Astrocyte (in vitro differentiated cells and primary cell): ENCODE results near the gene FBN2. TPM values are rescaled to one million over a fixed set of nuclear protein-coding genes. Genes with fewer than 3 reads are reported as not detected.

Experiments used
- DNase-seq: peaks from one replicate; pipeline ENCODE4 v3.0.0-alpha.2; 2010; ENCODE audit warnings: low read depth
- FAIRE-seq: peaks from 2 replicates; lab custom pipeline; 2011; peaks lifted over from hg19 to GRCh38; lab: Jason Lieb, UNC
- H2AFZ ChIP-seq: 2 replicates; pipeline ENCODE4 v1.6.0; 2012; ENCODE audit warnings: low read depth, low read length, inconsistent platforms
- H3K27ac ChIP-seq: 2 replicates; pipeline ENCODE4 v1.5.1; 2011; ENCODE audit warnings: low read depth, low read length, inconsistent platforms
- H3K27me3 ChIP-seq: 2 replicates; pipeline ENCODE4 v1.6.0; 2011; ENCODE audit warnings: low read length, inconsistent platforms; ENCODE audit not compliant: insufficient read depth
- H3K36me3 ChIP-seq: 2 replicates; pipeline ENCODE4 v1.5.1; 2011; ENCODE audit warnings: low read length, inconsistent platforms; ENCODE audit not compliant: insufficient read depth
- H3K4me1 ChIP-seq: 2 replicates; pipeline ENCODE4 v1.5.1; 2011; ENCODE audit warnings: low read length, inconsistent platforms; ENCODE audit not compliant: insufficient read depth
- H3K4me2 ChIP-seq: 2 replicates; pipeline ENCODE4 v1.6.0; 2012; ENCODE audit warnings: low read length, inconsistent platforms
- H3K4me3 ChIP-seq: 2 replicates; pipeline ENCODE4 v1.5.1; 2011; ENCODE audit warnings: low read depth, mild to moderate bottlenecking, low read length, inconsistent platforms; ENCODE audit not compliant: insufficient read depth
- H3K79me2 ChIP-seq: 2 replicates; pipeline ENCODE4 v1.6.0; 2012; ENCODE audit warnings: mild to moderate bottlenecking, low read length, inconsistent platforms; ENCODE audit not compliant: insufficient read depth
- H3K9ac ChIP-seq: 2 replicates; pipeline ENCODE4 v1.6.0; 2012; ENCODE audit warnings: mild to moderate bottlenecking, low read length, inconsistent platforms
- H3K9me3 ChIP-seq: 2 replicates; pipeline ENCODE4 v1.5.1; 2012; ENCODE audit warnings: low read depth, mild to moderate bottlenecking, low read length, inconsistent platforms; ENCODE audit not compliant: insufficient read depth
- H4K20me1 ChIP-seq: 2 replicates; pipeline ENCODE4 v1.6.0; 2012; ENCODE audit warnings: low read length, inconsistent platforms; ENCODE audit not compliant: insufficient read depth
- H3K27ac Mint-ChIP-seq: one replicate; pipeline ENCODE4 v1.8.0; 2021; ENCODE audit warnings: mild to moderate bottlenecking, mixed read lengths; ENCODE audit not compliant: unreplicated experiment
- H3K27me3 Mint-ChIP-seq: one replicate; pipeline ENCODE4 v1.8.0; 2021; ENCODE audit warnings: low read depth, mixed read lengths; ENCODE audit not compliant: unreplicated experiment
- H3K36me3 Mint-ChIP-seq: one replicate; pipeline ENCODE4 v1.8.0; 2021; ENCODE audit warnings: low read depth, mixed read lengths; ENCODE audit not compliant: unreplicated experiment
- H3K4me1 Mint-ChIP-seq: one replicate; pipeline ENCODE4 v1.8.0; 2021; ENCODE audit warnings: low read depth, mixed read lengths; ENCODE audit not compliant: unreplicated experiment
- H3K4me3 Mint-ChIP-seq: one replicate; pipeline ENCODE4 v1.8.0; 2021; ENCODE audit warnings: mild to moderate bottlenecking, moderate library complexity, mixed read lengths; ENCODE audit not compliant: unreplicated experiment
- H3K9me3 Mint-ChIP-seq: one replicate; pipeline ENCODE4 v1.8.0; 2021; ENCODE audit warnings: mild to moderate bottlenecking, mixed read lengths; ENCODE audit not compliant: unreplicated experiment
- CTCF ChIP-seq: IDR thresholded peaks from 2 replicates; pipeline ENCODE4 v1.5.1; 2011; ENCODE audit warnings: low read depth, mild to moderate bottlenecking, inconsistent platforms, low read length, moderate library complexity; ENCODE audit not compliant: insufficient read depth
- EZH2 ChIP-seq: IDR thresholded peaks from 2 replicates; pipeline ENCODE4 v1.6.1; 2012; ENCODE audit warnings: mild to moderate bottlenecking, low read length, inconsistent platforms; ENCODE audit not compliant: insufficient read depth
- total RNA-seq: library from RNA; stranded (reverse); gene quantifications from 2 replicates; pipeline ENCODE4 v1.2.1, GENCODE V29; 2021

Gene FBN2
- total RNA-seq, 1 donor from 2014 or later, result 176 TPM

- no peak overlapping the region for H3K27ac Mint-ChIP-seq
- H3K4me1 ChIP-seq, result no peaks in the 10 kb centered on the region
- FAIRE-seq (no peak), DNase-seq (no peak)
- H3K4me1 Mint-ChIP-seq, result no peaks in the 10 kb centered on the region
- H2AFZ ChIP-seq, result no peak overlapping the region
- no peaks in the 10 kb centered on the region for H3K9me3 ChIP-seq
- H4K20me1 ChIP-seq, result no peaks in the 10 kb centered on the region
- no peaks in the 10 kb centered on the region for H3K27me3 Mint-ChIP-seq
- peaks cover 4% of the 10 kb centered on the region for H3K9me3 Mint-ChIP-seq
- no peak overlapping the region for H3K4me2 ChIP-seq
- TF ChIP-seq CTCF, result no peak
- no peak for TF ChIP-seq EZH2
- H3K36me3 Mint-ChIP-seq, result peaks cover 43% of the 10 kb centered on the region
- no peak overlapping the region for H3K9ac ChIP-seq
- no peaks in the 10 kb centered on the region for H3K79me2 ChIP-seq
- H3K27me3 ChIP-seq, result no peaks in the 10 kb centered on the region
- H3K36me3 ChIP-seq, result peaks cover 26% of the 10 kb centered on the region
- H3K4me3 Mint-ChIP-seq, result no peak overlapping the region
- no peak overlapping the region for H3K27ac ChIP-seq
- H3K4me3 ChIP-seq, result no peak overlapping the region
Measured at GRCh38 chr5:128343168-128343567, 194.9 kb downstream of the FBN2 start.

- no peaks in the 10 kb centered on the region for H3K4me1 Mint-ChIP-seq
- peaks cover 4% of the 10 kb centered on the region for H3K9me3 Mint-ChIP-seq
- H3K4me3 Mint-ChIP-seq, result no peak overlapping the region
Measured at GRCh38 chr5:128341056-128341455, 197.0 kb downstream of the FBN2 start.

More at GRCh38 chr5:128341056-128341455, 197.0 kb downstream of the FBN2 start:
- Histone ChIP-seq H3K27ac (no peak overlapping the region), H3K36me3 (peaks cover 23% of the 10 kb centered on the region), H3K4me2 (no peak overlapping the region), H2AFZ (no peak overlapping the region), H3K9me3 (no peaks in the 10 kb centered on the region), H3K4me3 (no peak overlapping the region), H4K20me1 (no peaks in the 10 kb centered on the region), H3K27me3 (no peaks in the 10 kb centered on the region), H3K9ac (no peak overlapping the region), H3K4me1 (no peaks in the 10 kb centered on the region), H3K79me2 (no peaks in the 10 kb centered on the region)
- peaks cover 44% of the 10 kb centered on the region for H3K36me3 Mint-ChIP-seq
- H3K27me3 Mint-ChIP-seq, result no peaks in the 10 kb centered on the region
- no peak overlapping the region for H3K27ac Mint-ChIP-seq
- no peak for TF ChIP-seq CTCF
- no peak for TF ChIP-seq EZH2
- FAIRE-seq, result no peak
- no peak for DNase-seq
